ENCODE data around the gene PROK2.

The PROK2 gene

DNA sequence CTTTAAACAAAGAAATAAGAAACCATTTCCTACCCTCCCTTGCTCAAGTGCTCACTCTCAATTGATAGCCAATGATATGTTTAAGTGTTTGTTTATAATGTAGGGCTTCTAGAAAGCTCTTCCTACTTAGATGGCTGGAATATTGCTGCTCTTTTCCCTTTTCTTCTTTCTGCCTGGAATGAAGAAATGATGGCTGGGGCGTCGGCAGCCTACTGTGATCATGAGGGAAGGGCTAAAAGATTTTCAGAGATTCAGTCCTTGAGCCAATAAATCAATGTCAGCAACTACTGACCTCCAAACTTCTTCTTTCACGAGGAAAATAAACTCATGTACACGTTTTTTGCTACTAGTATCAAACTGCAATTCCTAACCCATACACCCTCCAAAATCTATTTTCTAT is 33.3 kb downstream of the PROK2 start:
- TF ChIP-seq, protein P1, sequence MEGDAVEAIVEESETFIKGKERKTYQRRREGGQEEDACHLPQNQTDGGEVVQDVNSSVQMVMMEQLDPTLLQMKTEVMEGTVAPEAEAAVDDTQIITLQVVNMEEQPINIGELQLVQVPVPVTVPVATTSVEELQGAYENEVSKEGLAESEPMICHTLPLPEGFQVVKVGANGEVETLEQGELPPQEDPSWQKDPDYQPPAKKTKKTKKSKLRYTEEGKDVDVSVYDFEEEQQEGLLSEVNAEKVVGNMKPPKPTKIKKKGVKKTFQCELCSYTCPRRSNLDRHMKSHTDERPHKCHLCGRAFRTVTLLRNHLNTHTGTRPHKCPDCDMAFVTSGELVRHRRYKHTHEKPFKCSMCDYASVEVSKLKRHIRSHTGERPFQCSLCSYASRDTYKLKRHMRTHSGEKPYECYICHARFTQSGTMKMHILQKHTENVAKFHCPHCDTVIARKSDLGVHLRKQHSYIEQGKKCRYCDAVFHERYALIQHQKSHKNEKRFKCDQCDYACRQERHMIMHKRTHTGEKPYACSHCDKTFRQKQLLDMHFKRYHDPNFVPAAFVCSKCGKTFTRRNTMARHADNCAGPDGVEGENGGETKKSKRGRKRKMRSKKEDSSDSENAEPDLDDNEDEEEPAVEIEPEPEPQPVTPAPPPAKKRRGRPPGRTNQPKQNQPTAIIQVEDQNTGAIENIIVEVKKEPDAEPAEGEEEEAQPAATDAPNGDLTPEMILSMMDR (conservative IDR thresholded peaks at IDR 0.05; ENCODE audit: low read length), result no peak
- DNase-seq (ENCODE audit: low read depth), result no peak
- H3K4me3 ChIP-seq (ENCODE audit: low read length), result no peak overlapping the region

DNA sequence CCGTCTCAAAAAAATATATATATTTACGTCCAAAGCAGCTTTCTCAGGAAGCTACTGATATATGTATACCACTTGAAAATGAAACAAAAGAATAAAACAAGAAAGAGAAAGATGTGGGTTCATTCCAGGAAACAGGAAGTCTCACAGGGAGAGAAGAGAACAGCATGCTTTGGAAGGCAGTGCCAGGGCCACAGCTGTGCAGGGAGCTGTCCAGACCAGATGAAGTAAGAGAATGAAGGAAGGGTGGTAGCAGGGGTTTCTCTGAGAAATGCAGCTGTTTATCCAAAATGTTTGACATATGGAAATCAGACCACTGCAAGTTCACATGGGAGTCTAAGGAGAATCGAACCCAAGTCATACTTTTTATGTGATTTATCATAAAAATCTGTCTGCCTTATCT is 40.2 kb downstream of the PROK2 start:
- H3K4me3 ChIP-seq (ENCODE audit: low read length), result no peak overlapping the region
- no peak for DNase-seq (ENCODE audit: low read depth)
- TF ChIP-seq, protein P1 (conservative IDR thresholded peaks at IDR 0.05; ENCODE audit: low read length), result no peak

DNA sequence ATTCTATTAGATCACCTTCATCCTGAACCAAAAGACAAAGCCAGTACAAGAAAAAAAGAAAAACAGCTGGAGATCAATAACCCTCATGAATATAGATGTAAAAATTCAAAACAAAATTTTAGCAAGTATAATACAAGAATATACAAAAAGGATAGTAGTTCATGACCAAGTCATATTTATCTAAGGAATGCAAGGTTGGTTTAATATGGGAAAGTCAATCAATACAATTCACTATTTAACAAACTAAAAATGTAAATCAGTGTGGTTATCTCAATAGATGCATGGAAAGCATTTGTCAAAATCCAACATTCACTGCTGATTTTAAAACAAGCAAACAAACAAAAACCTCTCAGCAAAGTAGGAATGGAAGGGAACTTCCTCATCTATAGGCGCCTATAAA is 42.3 kb downstream of the PROK2 start:
- DNase-seq (ENCODE audit: low read depth), result no peak
- H3K4me3 ChIP-seq (ENCODE audit: low read length), result no peak overlapping the region
- TF ChIP-seq, protein P1 (conservative IDR thresholded peaks at IDR 0.05; ENCODE audit: low read length), result no peak

DNA sequence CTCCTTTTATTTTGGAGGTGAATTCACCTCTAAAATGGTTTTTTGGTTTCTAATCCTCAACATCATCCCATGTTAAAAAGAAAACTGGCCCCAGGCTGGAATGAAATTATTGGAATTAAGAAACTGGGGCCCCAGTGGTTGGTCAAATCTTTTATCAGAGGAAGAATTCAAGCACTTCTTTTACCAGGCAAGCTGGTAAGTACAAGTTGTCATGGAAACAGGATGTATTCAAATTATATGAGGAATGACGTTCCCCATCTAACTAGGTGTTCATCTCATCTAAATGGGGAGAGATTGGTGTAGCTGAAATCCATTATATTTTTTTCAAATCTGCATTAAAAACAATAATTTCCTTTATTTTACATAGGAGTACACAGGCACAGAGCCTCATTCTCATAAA is 50.1 kb downstream of the PROK2 start:
- TF ChIP-seq, protein P1 (conservative IDR thresholded peaks at IDR 0.05; ENCODE audit: low read length), result no peak
- no peak for DNase-seq (ENCODE audit: low read depth)
- no peak overlapping the region for H3K4me3 ChIP-seq (ENCODE audit: low read length)

DNA sequence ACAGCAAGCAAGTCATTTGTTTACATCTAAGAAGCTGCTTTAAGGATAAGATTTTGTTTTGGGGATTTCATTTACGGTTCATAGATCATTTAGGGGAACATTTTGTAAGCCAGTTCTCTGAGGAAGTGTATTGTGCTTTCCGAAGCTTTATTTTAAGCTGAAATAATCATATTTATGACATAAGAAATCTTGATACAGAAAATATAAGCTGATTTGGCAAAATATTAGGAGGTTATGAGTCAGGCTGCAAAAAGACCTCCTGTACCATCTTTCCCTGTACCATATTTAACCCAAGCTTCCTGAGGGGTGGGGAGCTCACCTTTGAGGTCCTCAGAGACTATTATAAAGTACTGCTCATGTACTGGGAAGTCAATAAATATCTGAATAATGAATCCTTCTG is 51.6 kb downstream of the PROK2 start:
- TF ChIP-seq, protein P1 (conservative IDR thresholded peaks at IDR 0.05; ENCODE audit: low read length), result no peak
- DNase-seq (ENCODE audit: low read depth), result no peak
- no peak overlapping the region for H3K4me3 ChIP-seq (ENCODE audit: low read length)

DNA sequence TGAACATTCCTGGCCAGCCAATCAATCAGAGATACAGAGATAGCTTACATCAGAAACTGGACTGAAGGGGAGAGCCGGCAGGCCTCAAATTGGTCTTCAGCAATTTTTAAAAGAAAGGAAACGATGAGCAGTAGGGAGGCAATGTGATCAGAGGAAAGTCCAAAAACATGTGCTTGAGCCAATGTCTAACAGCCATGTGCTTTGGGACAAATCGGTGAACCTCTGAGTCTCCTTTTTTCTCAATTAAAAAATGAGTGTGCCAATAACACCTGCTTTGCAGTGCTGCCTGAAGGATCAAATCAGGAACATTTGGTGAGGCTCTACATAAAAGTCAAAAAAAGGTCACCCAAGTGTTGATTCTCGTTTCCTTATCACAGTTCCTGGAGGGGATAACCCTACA is 52.3 kb downstream of the PROK2 start:
- TF ChIP-seq, protein P1 (conservative IDR thresholded peaks at IDR 0.05; ENCODE audit: low read length), result no peak
- DNase-seq (ENCODE audit: low read depth), result no peak
- no peak overlapping the region for H3K4me3 ChIP-seq (ENCODE audit: low read length)

DNA sequence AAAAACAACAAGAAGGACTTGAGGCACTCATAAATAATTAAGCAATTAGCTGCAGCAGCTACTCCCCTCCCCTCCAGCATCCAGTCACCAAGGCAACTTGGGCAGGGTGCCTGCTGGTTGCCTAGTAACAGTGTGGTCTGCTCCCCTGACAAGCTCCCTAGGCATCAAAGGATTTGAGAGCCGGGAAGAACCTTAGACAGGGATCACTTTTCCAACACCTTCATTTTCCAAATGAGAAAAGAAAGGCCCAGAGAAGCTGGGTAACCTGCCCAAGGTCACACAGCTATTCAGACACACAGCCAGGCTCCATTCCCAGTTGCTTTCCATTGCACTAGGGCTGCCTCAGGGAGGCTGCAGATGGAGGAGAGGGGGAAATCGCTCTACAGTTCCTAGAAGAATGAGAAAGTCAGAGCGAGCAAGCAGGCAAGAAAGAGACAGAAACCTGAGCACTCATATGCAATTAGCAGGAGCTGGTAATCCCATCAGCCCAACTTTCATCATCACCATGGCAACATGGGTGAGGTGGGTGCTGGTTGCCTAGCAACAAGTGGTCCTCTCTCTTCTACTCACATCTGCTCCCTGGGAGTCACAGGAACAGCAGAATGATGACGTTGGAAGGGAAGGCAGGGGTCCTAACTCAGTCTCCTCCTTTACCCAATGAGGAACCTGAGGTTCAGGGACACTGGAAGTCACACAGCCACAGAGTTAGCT is 56.2 kb downstream of the PROK2 start:
- no peak for DNase-seq (ENCODE audit: low read depth)
- H3K4me3 ChIP-seq (ENCODE audit: low read length), result no peak overlapping the region
- TF ChIP-seq, protein P1 (conservative IDR thresholded peaks at IDR 0.05; ENCODE audit: low read length), result no peak
